ENCODE data around the gene SPECC1L.

The SPECC1L gene

DNA sequence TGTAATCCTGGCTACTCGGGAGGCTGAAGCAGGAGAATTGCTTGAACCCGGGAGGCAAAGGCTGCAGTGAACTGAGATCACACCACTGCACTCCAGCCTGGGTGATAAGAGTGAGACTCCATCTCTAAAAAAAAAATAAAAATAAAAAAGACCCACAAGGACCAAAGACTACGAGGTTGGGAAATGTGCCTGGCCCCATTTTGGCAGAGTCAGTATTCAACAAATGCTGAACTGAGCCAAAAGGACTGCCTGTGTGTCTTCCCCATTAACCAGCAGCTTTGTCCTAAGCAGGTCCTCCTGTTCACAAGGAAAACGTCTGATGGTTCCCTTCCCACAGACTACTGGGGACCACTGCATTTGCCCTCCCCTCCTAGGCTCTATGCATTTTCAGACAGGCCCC is 184.4 kb downstream of the SPECC1L start:
- DNase-seq: no peak

DNA sequence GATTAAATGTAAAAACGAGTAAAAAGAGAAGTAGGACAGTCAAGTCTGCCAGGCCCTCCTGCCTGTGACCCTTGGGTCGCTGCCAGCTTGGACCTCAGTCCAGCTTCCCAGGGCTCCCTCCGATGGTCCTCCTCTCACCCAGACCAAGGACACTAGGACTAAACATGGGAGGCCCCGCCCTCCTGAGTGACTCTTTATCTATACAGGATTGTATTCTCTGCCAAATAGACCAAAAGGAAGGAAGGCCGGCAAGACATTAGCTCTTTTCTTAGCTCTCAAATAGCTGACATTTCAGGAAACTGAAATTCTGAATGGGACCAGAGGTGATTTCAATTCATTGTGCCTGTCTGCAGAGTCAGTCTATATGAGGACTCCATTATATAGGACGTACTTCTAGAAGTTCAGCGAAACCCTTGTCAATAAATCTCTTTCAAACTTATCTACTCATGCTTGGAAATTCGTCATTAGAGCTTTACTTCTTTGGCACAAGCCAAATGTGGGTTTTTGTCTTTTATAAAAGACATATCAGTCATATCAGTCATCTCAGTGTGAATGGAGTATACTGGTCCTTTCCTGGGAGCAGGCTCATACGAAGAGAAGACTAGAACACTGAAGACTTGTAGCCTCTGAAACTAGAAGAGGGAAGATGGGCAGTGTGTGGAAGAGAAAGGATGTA is 185.3 kb downstream of the SPECC1L start:
- no peak for DNase-seq

DNA sequence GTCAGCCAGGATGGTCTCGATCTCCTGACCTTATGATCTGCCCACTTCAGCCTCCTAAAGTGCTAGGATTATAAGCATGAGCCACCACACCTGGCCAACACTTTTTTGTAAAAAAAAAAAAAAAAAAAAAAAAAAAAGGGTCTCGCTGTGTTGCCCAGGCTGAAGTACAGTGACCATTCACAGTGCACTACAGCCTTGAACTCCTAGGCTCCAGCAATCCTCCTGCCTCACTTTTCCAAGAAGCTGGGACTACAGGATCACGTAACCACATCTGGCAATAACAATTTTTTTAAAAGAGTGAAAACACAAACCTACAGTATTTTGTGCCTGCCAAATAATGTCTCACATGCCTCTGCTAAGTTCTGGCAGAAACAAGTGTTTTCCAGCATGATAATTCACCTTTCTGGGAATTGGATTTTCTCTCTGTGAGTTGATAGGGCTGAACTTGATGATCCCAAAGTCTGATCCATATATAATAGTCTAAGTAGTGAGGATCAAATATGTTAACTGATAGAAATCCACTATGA is 187.3 kb downstream of the SPECC1L start:
- no peak for DNase-seq

DNA sequence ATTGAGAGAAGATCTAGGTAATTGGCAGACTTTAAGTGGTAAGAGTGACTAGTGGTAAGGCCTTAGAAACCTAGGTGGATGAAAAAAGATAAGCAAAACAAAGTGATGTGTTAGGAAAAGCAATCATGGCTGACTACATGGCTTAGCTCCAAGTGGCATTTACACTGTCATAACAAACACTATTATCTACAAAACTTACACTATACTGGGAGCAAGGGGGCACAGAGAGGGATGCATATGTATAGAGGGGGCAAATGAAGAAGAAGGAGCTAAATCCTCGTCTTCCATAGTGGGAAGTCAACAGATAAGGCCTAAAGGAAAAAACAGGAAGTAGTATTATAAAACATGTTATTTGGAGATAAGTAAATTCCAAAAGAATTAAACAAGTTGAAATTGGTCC is 189.3 kb downstream of the SPECC1L start:
- no peak for DNase-seq

DNA sequence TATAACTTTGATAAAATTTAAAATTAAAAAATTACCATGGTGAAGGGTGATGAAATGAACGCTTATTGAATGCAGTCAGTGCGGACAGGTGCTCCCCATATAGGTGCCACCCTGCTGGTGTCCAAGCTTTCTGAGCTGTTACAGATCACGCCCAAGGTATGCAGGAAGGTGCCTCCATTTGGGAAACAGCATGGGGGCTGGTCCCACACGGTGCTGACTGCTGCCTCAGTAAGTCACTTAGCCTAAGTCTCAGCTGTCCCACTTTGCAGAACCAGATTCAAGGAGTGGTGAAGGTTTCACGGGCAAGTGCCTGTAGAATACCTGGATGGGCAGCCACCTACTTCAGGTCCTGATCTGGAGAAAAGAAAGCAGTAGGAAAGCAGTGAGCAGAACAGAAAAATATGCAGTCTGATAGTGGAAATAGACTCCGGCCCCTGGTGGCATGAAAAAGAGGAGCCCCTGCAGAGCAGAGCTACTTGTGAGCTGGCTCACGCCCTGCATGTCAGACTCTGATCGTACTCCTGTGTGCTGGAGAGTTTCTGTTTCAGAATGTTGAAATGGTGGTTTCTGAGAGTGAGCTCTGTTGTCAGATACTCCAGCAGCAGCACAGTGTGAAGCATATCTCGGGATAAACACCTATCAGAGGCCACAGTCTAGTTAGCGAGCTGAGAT is 189.9 kb downstream of the SPECC1L start:
- DNase-seq: peak; percentile 61

DNA sequence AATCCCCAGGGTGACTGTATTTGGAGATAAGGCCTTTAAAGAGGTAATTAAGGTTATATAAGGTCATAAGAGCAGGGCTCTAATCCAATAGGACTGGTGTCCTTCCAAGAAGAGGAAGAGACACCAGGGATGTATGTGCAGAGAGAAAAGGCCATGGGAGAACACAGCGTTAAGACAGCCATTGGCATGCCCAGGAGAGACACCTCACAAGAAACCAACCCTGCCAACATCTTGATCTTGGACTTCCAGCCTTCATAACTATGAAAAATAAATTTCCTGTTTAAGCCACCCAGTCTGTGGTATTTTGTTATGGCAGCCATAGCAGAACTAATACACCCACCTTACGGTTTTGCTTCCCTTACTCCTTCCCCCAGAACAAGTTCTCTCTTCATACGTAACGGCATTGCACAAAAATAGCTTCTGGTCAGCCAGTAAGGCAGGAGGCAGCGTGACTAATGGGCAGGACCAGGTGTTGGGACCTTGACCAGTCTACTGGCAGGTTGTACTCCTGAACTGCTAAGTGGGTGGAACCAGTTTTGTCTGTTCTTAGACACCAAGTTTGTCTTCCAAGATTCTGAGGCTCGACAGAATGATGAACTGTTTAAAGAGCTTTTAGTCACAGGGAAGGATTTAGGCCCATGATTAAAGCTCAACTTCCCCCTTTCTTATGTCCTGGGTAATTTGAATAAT is 192.6 kb downstream of the SPECC1L start:
- peak; percentile 32 for DNase-seq

DNA sequence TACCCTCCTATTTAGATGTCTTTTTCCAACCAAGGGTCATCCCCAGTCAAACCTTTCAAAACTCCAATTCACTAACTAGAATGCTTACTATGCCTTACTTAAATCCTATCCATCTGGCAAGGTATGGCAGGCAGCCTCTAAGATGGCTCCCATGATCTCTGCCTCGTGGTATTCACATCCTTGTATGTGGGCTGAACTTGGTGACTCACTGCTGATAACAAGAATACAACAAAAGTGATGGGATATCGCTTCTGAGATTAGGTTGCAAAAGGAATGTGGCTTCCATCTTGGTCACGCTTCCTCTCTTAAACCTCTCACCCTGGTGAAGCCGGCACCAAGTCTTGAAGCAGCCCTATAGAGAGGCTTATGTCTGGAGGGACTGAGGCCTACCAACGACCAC is 194.9 kb downstream of the SPECC1L start:
- no peak for DNase-seq

DNA sequence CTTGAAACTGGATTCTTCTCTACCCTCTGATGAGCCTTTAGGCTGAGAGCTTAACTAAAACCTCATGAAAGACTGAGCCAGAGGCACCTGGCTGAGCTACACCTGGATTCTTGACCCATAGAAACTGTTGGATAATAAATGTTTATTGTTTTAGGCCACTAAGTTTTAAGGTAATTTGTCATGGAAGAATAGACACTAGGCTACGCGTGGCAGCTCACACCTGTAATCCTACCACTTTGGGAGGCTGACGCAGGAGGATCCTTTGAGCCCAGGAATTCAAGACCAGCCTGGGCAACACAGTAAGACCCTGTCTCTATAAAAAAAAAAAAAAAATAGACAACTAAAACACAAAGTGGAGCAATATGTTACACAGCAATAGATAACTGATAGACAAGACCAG is 195.3 kb downstream of the SPECC1L start:
- DNase-seq: no peak

DNA sequence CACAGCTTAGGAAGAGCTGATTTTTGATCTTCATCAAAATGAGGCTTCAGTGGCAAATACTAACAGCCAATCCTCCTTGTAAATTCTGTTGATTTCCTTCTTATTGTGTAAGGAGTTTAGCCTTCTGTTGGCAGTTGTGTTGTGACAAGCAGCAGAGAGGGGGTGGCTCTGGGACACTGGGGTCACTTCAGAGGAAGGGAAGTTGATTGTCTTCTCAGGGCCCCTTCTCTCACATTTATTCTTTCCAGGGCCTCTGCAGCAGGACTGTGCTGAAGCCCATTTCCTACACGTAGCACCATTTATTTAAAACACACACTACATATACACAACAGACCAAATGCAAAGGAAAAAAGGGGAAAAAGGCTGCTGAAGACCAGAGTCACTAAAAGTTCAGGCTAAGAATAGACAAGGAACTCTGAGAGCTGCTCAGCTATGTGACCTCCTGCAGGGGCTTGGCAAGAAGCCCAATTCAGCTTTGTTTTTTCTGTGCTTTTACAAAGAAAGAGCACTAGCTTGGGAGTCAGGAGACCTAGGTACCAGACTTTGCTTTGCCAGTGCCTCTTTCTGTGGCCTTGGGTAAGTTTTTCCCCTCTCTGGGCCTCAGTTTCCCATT is 196.2 kb downstream of the SPECC1L start:
- no peak for DNase-seq

DNA sequence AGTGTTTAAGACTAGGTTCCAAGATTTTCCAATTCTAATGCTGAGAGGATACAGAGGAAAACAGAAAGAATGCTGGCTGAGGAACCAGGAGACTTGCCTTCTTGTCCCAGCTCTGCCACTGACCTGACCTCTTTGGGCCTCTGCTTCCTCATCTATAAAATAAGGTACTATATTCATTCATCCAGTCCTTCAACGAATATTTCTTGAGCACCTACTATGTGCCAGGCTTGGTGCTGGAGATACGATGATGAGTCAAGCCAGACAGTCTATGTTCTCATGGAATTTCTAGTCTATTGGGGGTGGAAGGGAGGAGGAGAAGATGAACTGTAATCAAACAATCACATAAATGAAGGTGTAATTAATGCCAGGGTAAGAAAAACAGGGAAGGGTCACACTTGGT is 196.7 kb downstream of the SPECC1L start:
- no peak for DNase-seq

Data from activated CD8-positive, alpha-beta memory T cell treated with anti-CD3 and anti-CD28 coated beads, Interleukin-2, amount 50 U/mL, for 48 hours (primary cell).